ENCODE results near the gene ACOX3.
A peak's percentile ranks its signal among the peaks of the same experiment; 100 is the strongest.

ACOX3 gene

DNA sequence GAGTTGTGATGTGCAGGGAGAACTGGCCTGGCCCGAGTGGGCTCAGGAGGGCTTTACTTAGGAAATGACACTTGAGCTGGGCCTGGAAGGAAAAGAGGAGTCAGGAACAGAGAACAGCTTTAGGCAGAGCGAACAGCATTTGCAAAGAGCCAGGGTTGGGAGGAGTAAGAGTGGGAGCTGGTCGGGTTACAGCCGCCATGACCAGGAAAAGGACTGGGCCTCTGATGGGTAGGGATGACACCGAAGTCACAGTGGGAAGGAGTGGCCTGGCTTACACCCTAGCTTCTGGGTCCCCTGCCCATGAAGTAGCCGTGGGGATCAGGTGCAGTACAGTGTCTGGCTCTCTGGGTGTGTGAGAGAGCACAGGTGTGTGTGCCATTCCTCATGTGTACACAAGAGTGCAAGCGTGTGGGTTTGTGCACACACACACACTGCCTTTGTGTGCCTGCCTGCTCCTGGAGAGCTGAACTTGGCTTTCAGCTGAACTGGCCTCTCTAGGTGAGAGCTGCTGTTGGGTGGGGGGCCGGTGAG is 31.7 kb upstream of the ACOX3 start:
- H3K4me3 ChIP-seq (ENCODE audit: low read depth, low read length) = no peak overlapping the region
- TF ChIP-seq, protein P1, sequence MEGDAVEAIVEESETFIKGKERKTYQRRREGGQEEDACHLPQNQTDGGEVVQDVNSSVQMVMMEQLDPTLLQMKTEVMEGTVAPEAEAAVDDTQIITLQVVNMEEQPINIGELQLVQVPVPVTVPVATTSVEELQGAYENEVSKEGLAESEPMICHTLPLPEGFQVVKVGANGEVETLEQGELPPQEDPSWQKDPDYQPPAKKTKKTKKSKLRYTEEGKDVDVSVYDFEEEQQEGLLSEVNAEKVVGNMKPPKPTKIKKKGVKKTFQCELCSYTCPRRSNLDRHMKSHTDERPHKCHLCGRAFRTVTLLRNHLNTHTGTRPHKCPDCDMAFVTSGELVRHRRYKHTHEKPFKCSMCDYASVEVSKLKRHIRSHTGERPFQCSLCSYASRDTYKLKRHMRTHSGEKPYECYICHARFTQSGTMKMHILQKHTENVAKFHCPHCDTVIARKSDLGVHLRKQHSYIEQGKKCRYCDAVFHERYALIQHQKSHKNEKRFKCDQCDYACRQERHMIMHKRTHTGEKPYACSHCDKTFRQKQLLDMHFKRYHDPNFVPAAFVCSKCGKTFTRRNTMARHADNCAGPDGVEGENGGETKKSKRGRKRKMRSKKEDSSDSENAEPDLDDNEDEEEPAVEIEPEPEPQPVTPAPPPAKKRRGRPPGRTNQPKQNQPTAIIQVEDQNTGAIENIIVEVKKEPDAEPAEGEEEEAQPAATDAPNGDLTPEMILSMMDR (IDR thresholded peaks at IDR 0.05; ENCODE audit: borderline replicate concordance, insufficient read depth, low read depth, low read length) = no peak

DNA sequence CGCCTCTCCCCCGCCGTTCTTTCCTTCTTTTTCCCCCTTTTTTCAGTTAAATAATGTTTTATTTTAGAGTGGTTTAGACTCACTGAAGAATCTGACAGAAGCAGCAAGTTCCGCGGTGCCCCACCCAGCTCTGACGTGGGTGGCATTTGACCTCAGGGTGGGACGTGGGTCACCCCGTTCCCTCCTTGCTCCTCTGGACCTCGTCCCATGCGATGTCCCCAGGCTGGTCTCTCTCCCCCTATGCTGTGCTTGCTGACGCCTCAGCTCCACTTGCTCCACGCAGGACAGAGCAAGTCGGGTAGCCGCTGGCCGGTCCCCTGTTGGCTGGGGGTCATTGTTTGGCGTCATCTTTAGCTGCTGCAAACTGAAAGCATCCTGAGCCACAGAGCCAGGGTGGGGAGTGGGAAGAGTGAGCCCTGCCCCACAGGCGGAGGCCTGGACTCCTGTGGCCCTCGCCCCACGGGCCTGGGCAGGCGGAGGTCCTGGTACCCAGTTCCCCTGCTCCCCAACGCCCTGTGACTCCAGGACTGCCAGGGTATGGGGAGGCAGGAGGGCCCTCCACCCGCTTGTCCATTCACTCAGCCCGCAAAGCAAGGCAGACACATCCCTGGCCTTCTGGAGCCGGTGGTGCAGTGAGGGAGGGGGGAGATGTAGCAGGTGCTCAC is 30.8 kb upstream of the ACOX3 start:
- no peak overlapping the region for H3K4me3 ChIP-seq (ENCODE audit: low read depth, low read length)
- TF ChIP-seq, protein P1 (IDR thresholded peaks at IDR 0.05; ENCODE audit: borderline replicate concordance, insufficient read depth, low read depth, low read length) = no peak

DNA sequence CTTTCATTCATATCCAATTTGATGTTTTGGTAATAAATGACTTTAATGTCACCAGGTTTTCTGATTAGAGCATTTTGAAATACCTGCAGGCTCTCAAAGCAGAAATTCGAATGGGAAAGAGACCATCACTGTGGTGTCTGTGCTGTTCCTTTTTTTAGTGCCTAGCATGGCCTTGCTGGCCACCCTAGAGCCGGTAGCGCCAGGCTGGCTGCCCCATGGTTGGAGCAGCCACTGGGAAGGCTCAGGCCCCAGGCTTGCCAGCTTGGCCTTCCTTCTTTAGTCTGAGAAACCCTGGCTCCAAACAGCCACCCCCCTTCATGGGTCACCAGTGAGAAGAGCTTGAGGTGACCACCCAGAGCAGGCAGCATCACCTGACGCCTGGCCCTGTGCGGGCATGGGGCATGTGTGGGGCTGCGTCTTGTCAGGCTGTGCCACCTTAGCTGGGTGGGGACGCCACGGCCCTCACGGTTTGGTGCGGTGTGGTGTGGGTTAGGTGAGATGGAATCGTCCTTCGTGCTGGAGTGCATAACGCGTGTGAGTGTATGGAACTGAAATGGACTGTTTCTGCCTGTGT is 30.0 kb upstream of the ACOX3 start:
- TF ChIP-seq, protein P1 (IDR thresholded peaks at IDR 0.05; ENCODE audit: borderline replicate concordance, insufficient read depth, low read depth, low read length) = no peak
- no peak overlapping the region for H3K4me3 ChIP-seq (ENCODE audit: low read depth, low read length)

DNA sequence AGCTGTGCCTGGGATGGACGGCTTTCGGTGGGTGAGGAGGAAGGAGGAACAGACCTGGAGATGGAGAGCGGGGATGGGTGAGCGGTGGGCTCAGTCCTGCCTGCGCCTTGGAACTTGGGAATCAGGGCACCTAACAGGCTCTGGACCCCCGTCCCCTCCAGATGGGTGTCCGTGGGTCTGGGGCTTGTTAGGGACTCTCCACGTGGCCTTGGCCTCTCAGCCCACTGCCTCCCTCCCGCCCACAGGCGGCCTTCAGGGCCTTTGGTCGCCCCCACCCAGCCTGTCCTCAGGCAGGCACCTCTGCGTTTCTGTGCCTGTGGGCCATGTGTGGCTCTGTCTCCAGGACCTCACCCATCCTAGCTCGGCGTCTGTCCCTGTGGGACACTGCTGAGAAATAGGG is 29.0 kb upstream of the ACOX3 start:
- TF ChIP-seq, protein P1 (IDR thresholded peaks at IDR 0.05; ENCODE audit: borderline replicate concordance, insufficient read depth, low read depth, low read length) = no peak

DNA sequence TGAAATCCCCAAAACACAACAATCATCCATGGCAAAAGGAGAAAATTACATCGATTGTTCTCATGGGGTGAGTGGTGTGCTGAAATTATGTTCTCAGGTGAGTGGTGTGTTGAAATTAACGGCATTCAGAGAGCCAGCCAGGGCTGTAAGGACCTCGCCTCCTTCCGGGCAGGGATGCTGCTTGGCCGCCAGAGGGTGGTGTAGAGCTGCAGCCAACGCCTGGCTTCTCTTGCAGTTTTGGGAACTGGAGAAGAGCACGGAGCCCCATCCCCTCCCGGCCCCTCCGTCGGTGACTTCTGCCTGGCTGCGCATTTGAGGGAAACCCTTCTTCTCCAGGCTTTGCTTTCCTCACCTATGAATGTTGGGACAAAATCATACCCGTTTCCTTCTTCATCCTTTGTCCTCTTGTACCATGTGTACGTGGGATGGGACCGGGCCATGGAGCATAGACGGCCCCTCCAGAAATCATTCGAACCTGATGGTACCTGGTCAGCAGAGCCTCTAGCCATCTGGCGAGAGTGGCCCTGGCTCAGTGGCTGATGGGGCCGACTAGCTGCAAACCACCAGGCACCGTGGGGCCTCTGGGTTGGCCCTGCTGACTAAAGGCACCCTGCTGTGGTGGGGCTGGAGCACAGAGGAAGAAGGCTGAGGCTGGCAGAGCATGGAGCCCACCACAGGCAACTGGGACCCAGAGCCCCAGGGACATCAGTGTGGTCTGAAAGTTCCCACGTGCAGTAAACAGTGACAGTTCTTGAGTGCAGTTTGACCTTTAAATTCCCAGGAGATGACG is 28.4 kb upstream of the ACOX3 start:
- TF ChIP-seq, protein P1 (IDR thresholded peaks at IDR 0.05; ENCODE audit: borderline replicate concordance, insufficient read depth, low read depth, low read length) = peak; percentile 95
- H3K4me3 ChIP-seq (ENCODE audit: low read depth, low read length) = no peak overlapping the region

More for the DNA sequence above, 29.0 kb upstream of the ACOX3 start:
- H3K4me3 ChIP-seq (ENCODE audit: low read depth, low read length) = no peak overlapping the region

DNA sequence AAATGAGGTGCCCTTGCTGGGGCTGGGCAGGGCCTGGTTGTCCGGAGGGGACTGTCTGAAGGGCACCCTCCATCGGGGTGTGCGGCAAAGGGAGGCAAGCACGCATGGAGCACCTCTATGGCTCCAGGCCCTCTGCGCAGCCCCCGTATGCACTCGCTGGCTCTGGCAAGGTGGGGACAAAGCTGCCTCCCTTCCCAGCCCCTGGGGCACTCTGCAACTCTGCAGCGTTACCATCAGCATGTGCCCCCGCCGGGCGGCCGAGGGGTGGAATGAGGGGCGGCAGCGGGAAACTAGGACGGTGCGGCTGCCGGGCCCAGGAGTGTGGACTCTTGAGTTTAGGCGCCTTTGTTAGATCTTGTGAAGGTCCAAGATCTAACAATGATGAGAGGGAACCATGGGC is 26.5 kb upstream of the ACOX3 start:
- no peak overlapping the region for H3K4me3 ChIP-seq (ENCODE audit: low read depth, low read length)
- TF ChIP-seq, protein P1 (IDR thresholded peaks at IDR 0.05; ENCODE audit: borderline replicate concordance, insufficient read depth, low read depth, low read length) = no peak
